ENCODE results near the gene GORAB. TPM values are rescaled to one million over a fixed set of nuclear protein-coding genes. Genes with fewer than 3 reads are reported as not detected.

The GORAB gene
- total RNA-seq, 1 donor from 2014 or later, result 4.9 TPM

DNA sequence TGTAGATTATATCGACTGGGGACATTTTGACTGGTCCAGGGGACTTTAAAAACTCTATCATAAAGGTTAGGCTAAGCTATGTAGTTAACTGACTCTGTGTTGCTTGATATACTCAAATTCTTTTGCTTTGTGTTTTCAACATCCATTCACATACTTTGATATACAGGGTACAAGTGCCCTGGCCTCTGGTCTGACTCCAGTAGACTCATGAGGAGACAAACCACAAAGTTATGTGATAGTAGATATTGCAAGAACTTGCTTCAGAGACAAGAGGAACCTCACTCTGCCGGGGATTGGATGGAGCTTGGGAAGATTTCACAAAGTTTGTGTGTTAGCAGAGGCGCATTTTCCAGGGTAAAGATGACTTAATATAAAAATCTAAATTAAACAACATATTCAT, 1.3 kb downstream of the GORAB start:
- intact Hi-C loops (cut with DNase I), result loop anchor here (2.0 to 10.0 kb wide), 6 partner anchors 30 to 232 kb away; no protein-coding TSS in a partner anchor
- DNase-seq (ENCODE audit: low spot score in 2 of 2), result no peak
- Histone ChIP-seq H3K4me1 (peaks cover 13 to 15% of the 10 kb centered on the region in 2 donors), H3K27ac (peak overlapping the region in 1 of 2 donors; percentile 90), H3K36me3 (no peaks in the 10 kb centered on the region), H3K27me3 (no peaks in the 10 kb centered on the region), H3K9me3 (no peaks in the 10 kb centered on the region), H3K4me3 (peak overlapping the region in 1 of 2 donors; percentile 72)
- TF ChIP-seq, protein P1, sequence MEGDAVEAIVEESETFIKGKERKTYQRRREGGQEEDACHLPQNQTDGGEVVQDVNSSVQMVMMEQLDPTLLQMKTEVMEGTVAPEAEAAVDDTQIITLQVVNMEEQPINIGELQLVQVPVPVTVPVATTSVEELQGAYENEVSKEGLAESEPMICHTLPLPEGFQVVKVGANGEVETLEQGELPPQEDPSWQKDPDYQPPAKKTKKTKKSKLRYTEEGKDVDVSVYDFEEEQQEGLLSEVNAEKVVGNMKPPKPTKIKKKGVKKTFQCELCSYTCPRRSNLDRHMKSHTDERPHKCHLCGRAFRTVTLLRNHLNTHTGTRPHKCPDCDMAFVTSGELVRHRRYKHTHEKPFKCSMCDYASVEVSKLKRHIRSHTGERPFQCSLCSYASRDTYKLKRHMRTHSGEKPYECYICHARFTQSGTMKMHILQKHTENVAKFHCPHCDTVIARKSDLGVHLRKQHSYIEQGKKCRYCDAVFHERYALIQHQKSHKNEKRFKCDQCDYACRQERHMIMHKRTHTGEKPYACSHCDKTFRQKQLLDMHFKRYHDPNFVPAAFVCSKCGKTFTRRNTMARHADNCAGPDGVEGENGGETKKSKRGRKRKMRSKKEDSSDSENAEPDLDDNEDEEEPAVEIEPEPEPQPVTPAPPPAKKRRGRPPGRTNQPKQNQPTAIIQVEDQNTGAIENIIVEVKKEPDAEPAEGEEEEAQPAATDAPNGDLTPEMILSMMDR (IDR thresholded peaks at IDR 0.05), result no peak

DNA sequence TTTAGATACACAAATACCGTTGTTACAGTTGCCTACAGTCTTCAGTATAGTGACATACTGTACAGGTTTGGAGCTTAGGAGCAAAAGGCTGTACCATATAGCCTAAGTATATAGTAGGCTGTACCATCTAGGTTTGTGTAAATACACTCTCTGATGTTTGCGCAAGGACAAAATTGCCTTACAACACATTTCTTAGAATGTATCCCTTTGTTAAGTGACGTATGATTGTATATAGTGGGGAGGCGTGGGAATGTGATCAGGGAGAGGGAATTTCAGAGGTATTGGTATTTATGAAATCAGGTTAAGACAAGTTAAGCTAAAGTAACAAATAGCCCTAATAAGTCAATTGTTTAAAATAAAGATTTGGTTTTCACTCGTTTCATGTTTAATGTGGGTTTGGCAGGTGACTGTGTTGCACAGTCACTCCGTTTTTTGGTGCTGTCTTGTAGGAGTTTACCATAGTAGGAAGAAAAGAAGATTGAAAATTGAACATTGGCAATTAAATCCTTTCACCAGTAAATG, 2.7 kb downstream of the GORAB start:
- Histone ChIP-seq H3K4me3 (no peak overlapping the region), H3K27me3 (no peaks in the 10 kb centered on the region), H3K36me3 (peaks cover 5 to 6% of the 10 kb centered on the region in 2 donors), H3K27ac (no peak overlapping the region), H3K9me3 (no peaks in the 10 kb centered on the region), H3K4me1 (peaks cover 13 to 15% of the 10 kb centered on the region in 2 donors)
- intact Hi-C loops (cut with DNase I), result loop anchor here (5.0 to 10.0 kb wide), 3 partner anchors 122 to 230 kb away; no protein-coding TSS in a partner anchor
- no peak for DNase-seq (ENCODE audit: low spot score in 2 of 2)
- TF ChIP-seq, protein P1 (IDR thresholded peaks at IDR 0.05), result no peak

DNA sequence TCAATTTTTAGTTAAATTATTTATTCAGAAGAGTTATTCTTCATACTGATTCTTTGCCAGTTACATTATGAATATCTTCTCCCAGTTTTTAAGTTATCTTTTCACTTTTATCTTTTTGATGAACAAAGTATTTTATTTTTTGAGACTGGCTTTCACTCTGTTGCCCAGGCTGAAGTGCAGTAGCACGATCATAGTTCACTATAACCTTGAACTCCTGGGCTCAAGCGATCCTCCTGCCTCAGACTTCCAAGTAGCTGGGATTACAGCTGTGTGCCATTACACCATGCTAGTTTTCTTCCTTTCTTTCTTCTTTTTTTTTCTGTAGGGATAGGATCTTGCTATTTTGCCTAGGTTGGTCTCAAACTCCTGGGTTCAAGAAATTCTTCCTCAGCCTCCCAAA, 3.5 kb downstream of the GORAB start:
- TF ChIP-seq, protein P1 (IDR thresholded peaks at IDR 0.05), result no peak
- Histone ChIP-seq H3K9me3 (no peaks in the 10 kb centered on the region), H3K4me1 (peaks cover 13 to 15% of the 10 kb centered on the region in 2 donors), H3K4me3 (no peak overlapping the region), H3K36me3 (peaks cover 9 to 11% of the 10 kb centered on the region in 2 donors), H3K27me3 (no peaks in the 10 kb centered on the region), H3K27ac (no peak overlapping the region)
- intact Hi-C loops (cut with DNase I), result loop anchor here (10.0 kb wide), 2 partner anchors 229 to 231 kb away; no protein-coding TSS in a partner anchor
- DNase-seq (ENCODE audit: low spot score in 2 of 2), result no peak

DNA sequence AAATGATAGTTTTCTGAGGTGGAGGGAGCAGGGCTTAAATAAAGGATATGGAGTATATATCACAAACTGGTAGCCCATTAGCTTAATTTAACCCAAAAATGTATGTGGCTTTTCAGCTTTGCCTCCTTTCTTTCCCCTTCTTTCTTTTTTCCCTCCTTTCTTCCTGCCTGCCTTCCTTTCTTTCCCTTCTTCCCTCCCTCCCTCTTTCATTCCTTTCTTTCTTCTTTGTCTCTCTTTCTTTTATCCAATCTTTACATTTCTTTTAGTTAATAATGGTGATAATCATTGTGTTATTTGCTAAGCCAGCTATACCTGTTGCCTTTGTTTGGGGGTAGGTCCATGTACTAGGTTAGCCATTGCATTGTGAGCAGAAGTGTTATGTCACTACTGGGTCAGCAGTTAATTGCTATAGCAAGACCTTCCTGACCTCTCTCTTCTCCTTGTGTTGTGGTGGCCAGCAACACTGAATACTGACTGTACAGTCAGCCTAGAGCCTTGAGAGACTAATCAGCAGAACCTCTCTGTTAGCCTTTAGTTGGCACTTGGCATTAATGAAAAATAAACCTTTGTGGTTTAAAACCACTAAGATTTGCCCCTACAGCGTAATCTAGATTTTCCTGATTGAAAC, 5.1 kb downstream of the GORAB start:
- H3K9me3 ChIP-seq, result no peaks in the 10 kb centered on the region
- H3K4me1 ChIP-seq, result peaks cover 13 to 15% of the 10 kb centered on the region in 2 donors
- DNase-seq (ENCODE audit: low spot score in 2 of 2), result no peak
- H3K36me3 ChIP-seq, result peaks cover 23 to 27% of the 10 kb centered on the region in 2 donors
- no peak overlapping the region for H3K4me3 ChIP-seq
- H3K27ac ChIP-seq, result no peak overlapping the region
- H3K27me3 ChIP-seq, result no peaks in the 10 kb centered on the region
- TF ChIP-seq, protein P1 (IDR thresholded peaks at IDR 0.05), result no peak
- intact Hi-C loops (cut with DNase I), result loop anchor here (10.0 kb wide), 2 partner anchors 228 to 232 kb away; no protein-coding TSS in a partner anchor

DNA sequence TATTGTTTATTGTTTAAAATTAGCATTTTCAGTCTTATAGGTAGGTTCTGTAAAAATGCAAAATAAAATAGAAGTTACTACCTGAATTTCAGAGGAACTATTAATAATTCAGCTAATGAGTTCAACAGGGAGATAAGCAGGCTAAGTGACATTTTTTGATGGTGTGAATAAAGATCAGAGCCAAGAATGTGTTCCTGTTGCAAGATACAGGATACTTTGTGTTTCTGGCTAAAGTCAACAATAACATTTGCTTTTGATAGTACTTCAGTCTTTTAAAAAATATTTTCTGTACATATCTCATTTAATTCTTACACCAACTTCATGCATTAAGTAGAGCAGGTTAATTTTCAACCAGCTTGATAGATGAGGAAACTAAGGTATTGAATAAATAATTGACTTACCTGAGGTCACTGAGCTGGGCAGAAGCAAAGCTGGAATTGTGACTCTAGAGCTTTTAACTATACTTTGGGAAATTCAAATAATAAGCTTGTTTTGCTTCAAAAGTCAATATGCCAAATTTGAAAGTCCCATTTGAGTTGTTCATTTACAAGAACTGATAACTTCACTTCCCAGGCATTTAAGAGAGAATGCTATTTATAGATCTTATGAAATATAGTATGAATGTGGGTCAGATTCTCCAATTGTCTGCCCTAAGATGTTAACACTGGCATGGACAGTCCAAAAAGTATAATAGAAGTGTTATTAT, 6.0 kb downstream of the GORAB start:
- H3K36me3 ChIP-seq, result peaks cover 31 to 36% of the 10 kb centered on the region in 2 donors
- intact Hi-C loops (cut with DNase I), result loop anchor here (10.0 kb wide), 2 partner anchors 227 to 233 kb away; no protein-coding TSS in a partner anchor
- no peaks in the 10 kb centered on the region for H3K9me3 ChIP-seq
- H3K4me3 ChIP-seq, result no peak overlapping the region
- TF ChIP-seq, protein P1 (IDR thresholded peaks at IDR 0.05), result no peak
- H3K4me1 ChIP-seq, result peaks cover 12 to 13% of the 10 kb centered on the region in 2 donors
- peak overlapping the region in 1 of 2 donors; percentile 30 for H3K27ac ChIP-seq
- no peaks in the 10 kb centered on the region for H3K27me3 ChIP-seq
- DNase-seq (ENCODE audit: low spot score in 2 of 2), result no peak
